Astrocyte (in vitro differentiated cells and primary cell): ENCODE data around the gene PTPN22. TPM values are rescaled to one million over a fixed set of nuclear protein-coding genes. Genes with fewer than 3 reads are reported as not detected.

Experiments used
- DNase-seq: peaks from one replicate; pipeline ENCODE4 v3.0.0-alpha.2; 2010; ENCODE audit warnings: low read depth
- FAIRE-seq: peaks from 2 replicates; lab custom pipeline; 2011; peaks lifted over from hg19 to GRCh38; lab: Jason Lieb, UNC
- H2AFZ ChIP-seq: 2 replicates; pipeline ENCODE4 v1.6.0; 2012; ENCODE audit warnings: low read depth, low read length, inconsistent platforms
- H3K27ac ChIP-seq: 2 replicates; pipeline ENCODE4 v1.5.1; 2011; ENCODE audit warnings: low read depth, low read length, inconsistent platforms
- H3K27me3 ChIP-seq: 2 replicates; pipeline ENCODE4 v1.6.0; 2011; ENCODE audit warnings: low read length, inconsistent platforms; ENCODE audit not compliant: insufficient read depth
- H3K36me3 ChIP-seq: 2 replicates; pipeline ENCODE4 v1.5.1; 2011; ENCODE audit warnings: low read length, inconsistent platforms; ENCODE audit not compliant: insufficient read depth
- H3K4me1 ChIP-seq: 2 replicates; pipeline ENCODE4 v1.5.1; 2011; ENCODE audit warnings: low read length, inconsistent platforms; ENCODE audit not compliant: insufficient read depth
- H3K4me2 ChIP-seq: 2 replicates; pipeline ENCODE4 v1.6.0; 2012; ENCODE audit warnings: low read length, inconsistent platforms
- H3K4me3 ChIP-seq: 2 replicates; pipeline ENCODE4 v1.5.1; 2011; ENCODE audit warnings: low read depth, mild to moderate bottlenecking, low read length, inconsistent platforms; ENCODE audit not compliant: insufficient read depth
- H3K79me2 ChIP-seq: 2 replicates; pipeline ENCODE4 v1.6.0; 2012; ENCODE audit warnings: mild to moderate bottlenecking, low read length, inconsistent platforms; ENCODE audit not compliant: insufficient read depth
- H3K9ac ChIP-seq: 2 replicates; pipeline ENCODE4 v1.6.0; 2012; ENCODE audit warnings: mild to moderate bottlenecking, low read length, inconsistent platforms
- H3K9me3 ChIP-seq: 2 replicates; pipeline ENCODE4 v1.5.1; 2012; ENCODE audit warnings: low read depth, mild to moderate bottlenecking, low read length, inconsistent platforms; ENCODE audit not compliant: insufficient read depth
- H4K20me1 ChIP-seq: 2 replicates; pipeline ENCODE4 v1.6.0; 2012; ENCODE audit warnings: low read length, inconsistent platforms; ENCODE audit not compliant: insufficient read depth
- H3K27ac Mint-ChIP-seq: one replicate; pipeline ENCODE4 v1.8.0; 2021; ENCODE audit warnings: mild to moderate bottlenecking, mixed read lengths; ENCODE audit not compliant: unreplicated experiment
- H3K27me3 Mint-ChIP-seq: one replicate; pipeline ENCODE4 v1.8.0; 2021; ENCODE audit warnings: low read depth, mixed read lengths; ENCODE audit not compliant: unreplicated experiment
- H3K36me3 Mint-ChIP-seq: one replicate; pipeline ENCODE4 v1.8.0; 2021; ENCODE audit warnings: low read depth, mixed read lengths; ENCODE audit not compliant: unreplicated experiment
- H3K4me1 Mint-ChIP-seq: one replicate; pipeline ENCODE4 v1.8.0; 2021; ENCODE audit warnings: low read depth, mixed read lengths; ENCODE audit not compliant: unreplicated experiment
- H3K4me3 Mint-ChIP-seq: one replicate; pipeline ENCODE4 v1.8.0; 2021; ENCODE audit warnings: mild to moderate bottlenecking, moderate library complexity, mixed read lengths; ENCODE audit not compliant: unreplicated experiment
- H3K9me3 Mint-ChIP-seq: one replicate; pipeline ENCODE4 v1.8.0; 2021; ENCODE audit warnings: mild to moderate bottlenecking, mixed read lengths; ENCODE audit not compliant: unreplicated experiment
- CTCF ChIP-seq: IDR thresholded peaks from 2 replicates; pipeline ENCODE4 v1.5.1; 2011; ENCODE audit warnings: low read depth, mild to moderate bottlenecking, inconsistent platforms, low read length, moderate library complexity; ENCODE audit not compliant: insufficient read depth
- EZH2 ChIP-seq: IDR thresholded peaks from 2 replicates; pipeline ENCODE4 v1.6.1; 2012; ENCODE audit warnings: mild to moderate bottlenecking, low read length, inconsistent platforms; ENCODE audit not compliant: insufficient read depth
- total RNA-seq: library from RNA; stranded (reverse); gene quantifications from 2 replicates; pipeline ENCODE4 v1.2.1, GENCODE V29; 2021

Gene PTPN22
- total RNA-seq, 1 donor from 2014 or later, result 1.3 TPM

GRCh38 chr1:113808450-113809195 is 62.9 kb downstream of the PTPN22 start:
- no peaks in the 10 kb centered on the region for H3K27me3 Mint-ChIP-seq

GRCh38 chr1:113805639-113806038 is 65.9 kb downstream of the PTPN22 start:
- Histone ChIP-seq H3K27ac (no peak overlapping the region), H3K4me3 (no peak overlapping the region), H3K27me3 (no peaks in the 10 kb centered on the region), H3K36me3 (no peaks in the 10 kb centered on the region), H3K4me1 (peaks cover 12% of the 10 kb centered on the region), H3K9me3 (no peaks in the 10 kb centered on the region), H4K20me1 (peaks cover 38% of the 10 kb centered on the region), H3K79me2 (peaks cover 99% of the 10 kb centered on the region), H3K4me2 (no peak overlapping the region), H2AFZ (no peak overlapping the region), H3K9ac (no peak overlapping the region)
- Mint-ChIP-seq H3K27me3 (no peaks in the 10 kb centered on the region), H3K4me1 (peaks cover 26% of the 10 kb centered on the region), H3K9me3 (no peaks in the 10 kb centered on the region), H3K36me3 (no peaks in the 10 kb centered on the region), H3K4me3 (no peak overlapping the region), H3K27ac (no peak overlapping the region)
- FAIRE-seq (no peak), DNase-seq (no peak)
- TF ChIP-seq EZH2 (no peak), CTCF (no peak)

More at GRCh38 chr1:113808450-113809195, 62.9 kb downstream of the PTPN22 start:
- no peak for TF ChIP-seq EZH2
- TF ChIP-seq CTCF, result no peak
- Histone ChIP-seq H3K79me2 (peaks cover 82% of the 10 kb centered on the region), H3K9me3 (no peaks in the 10 kb centered on the region), H3K4me3 (peak overlapping the region; percentile 26), H3K9ac (no peak overlapping the region), H3K4me1 (peaks cover 15% of the 10 kb centered on the region), H3K27ac (no peak overlapping the region), H3K36me3 (no peaks in the 10 kb centered on the region), H2AFZ (no peak overlapping the region), H3K27me3 (no peaks in the 10 kb centered on the region), H4K20me1 (peaks cover 24% of the 10 kb centered on the region), H3K4me2 (peak overlapping the region; percentile 91)
- peak overlapping the region; percentile 29 for H3K4me3 Mint-ChIP-seq
- DNase-seq, result no peak
- no peaks in the 10 kb centered on the region for H3K9me3 Mint-ChIP-seq
- H3K36me3 Mint-ChIP-seq, result no peaks in the 10 kb centered on the region
- no peak overlapping the region for H3K27ac Mint-ChIP-seq
- FAIRE-seq, result no peak
- peaks cover 24% of the 10 kb centered on the region for H3K4me1 Mint-ChIP-seq

GRCh38 chr1:113805256-113805531 is 66.3 kb downstream of the PTPN22 start:
- H3K27ac Mint-ChIP-seq, result peak overlapping the region; percentile 41

More at GRCh38 chr1:113805256-113805531, 66.3 kb downstream of the PTPN22 start:
- peaks cover 12% of the 10 kb centered on the region for H3K4me1 ChIP-seq
- no peak overlapping the region for H3K4me3 ChIP-seq
- H3K9me3 Mint-ChIP-seq, result no peaks in the 10 kb centered on the region
- peak overlapping the region; percentile 20 for H3K27ac ChIP-seq
- H3K79me2 ChIP-seq, result peaks cover 99% of the 10 kb centered on the region
- H2AFZ ChIP-seq, result no peak overlapping the region
- no peak overlapping the region for H3K4me2 ChIP-seq
- no peak overlapping the region for H3K9ac ChIP-seq
- DNase-seq, result no peak
- no peaks in the 10 kb centered on the region for H3K36me3 Mint-ChIP-seq
- H3K27me3 ChIP-seq, result no peaks in the 10 kb centered on the region
- no peak overlapping the region for H3K4me3 Mint-ChIP-seq
- H4K20me1 ChIP-seq, result peaks cover 35% of the 10 kb centered on the region
- no peak for FAIRE-seq
- no peaks in the 10 kb centered on the region for H3K27me3 Mint-ChIP-seq
- H3K9me3 ChIP-seq, result no peaks in the 10 kb centered on the region
- peaks cover 27% of the 10 kb centered on the region for H3K4me1 Mint-ChIP-seq
- TF ChIP-seq CTCF, result no peak
- no peaks in the 10 kb centered on the region for H3K36me3 ChIP-seq
